SIG-M5 treated with dmso at 0.1 percent for 504 hours (cell line): ENCODE measurements around the gene TUT1.
"Not testable (repeated sequence)": the region's sequence is repeated elsewhere in the genome, so short reads cannot be mapped to it uniquely, and the experiment has no call there.

ENCODE experiments used
- DNase-seq: peaks from one replicate; lab custom pipeline; 2025; ENCODE audit not compliant: unreplicated experiment; lab: John Stamatoyannopoulos, UW

TUT1 gene

GRCh38 chr11:62559204-62559603 is 32.1 kb downstream of the TUT1 start:
- no peak for DNase-seq

- no peak for DNase-seq
Observed at GRCh38 chr11:62558669-62559068, 32.7 kb downstream of the TUT1 start.

DNA sequence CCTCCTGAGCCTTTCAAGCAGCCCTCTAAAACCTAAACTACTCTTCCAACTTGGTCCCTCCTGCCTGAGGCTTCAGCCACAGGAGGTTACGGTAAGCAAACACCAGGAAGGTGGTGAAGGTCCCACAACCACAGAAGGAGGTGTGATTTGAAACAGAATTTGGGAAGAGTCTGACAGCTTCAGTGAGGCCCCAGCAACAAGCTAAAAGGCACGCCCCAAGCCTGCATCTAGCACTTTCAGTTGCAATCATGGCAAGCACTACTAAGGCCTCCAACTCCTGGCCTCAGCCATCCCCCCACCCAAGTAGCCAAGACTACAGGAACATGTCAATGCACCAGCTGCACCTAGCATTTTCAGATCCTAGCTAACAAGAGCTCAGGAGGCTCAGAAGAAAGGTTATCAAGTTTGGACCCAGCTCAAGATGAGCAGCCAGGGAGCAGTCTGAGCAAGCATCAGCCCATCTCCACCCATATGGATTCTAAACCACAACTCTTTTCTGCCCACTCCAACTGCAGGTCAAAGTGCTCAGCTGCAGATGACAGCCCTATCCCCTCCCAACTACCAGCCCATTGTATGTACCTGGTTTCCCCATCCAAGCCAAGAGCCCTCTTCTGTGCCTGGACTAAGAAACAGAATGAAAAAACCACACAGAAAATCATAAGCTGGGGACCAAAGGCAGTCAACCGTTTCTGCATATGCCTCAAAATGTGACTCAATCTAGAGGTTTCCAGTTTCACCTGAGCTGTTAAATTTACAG is 34.3 kb downstream of the TUT1 start:
- peak; percentile 35 for DNase-seq

GRCh38 chr11:62556108-62556874 is 35.0 kb downstream of the TUT1 start:
- DNase-seq = peak; percentile 94

GRCh38 chr11:62555464-62556107 is 35.7 kb downstream of the TUT1 start:
- DNase-seq = peak; percentile 81

- DNase-seq = no peak
Observed at GRCh38 chr11:62554387-62555167, 36.7 kb downstream of the TUT1 start.

DNA sequence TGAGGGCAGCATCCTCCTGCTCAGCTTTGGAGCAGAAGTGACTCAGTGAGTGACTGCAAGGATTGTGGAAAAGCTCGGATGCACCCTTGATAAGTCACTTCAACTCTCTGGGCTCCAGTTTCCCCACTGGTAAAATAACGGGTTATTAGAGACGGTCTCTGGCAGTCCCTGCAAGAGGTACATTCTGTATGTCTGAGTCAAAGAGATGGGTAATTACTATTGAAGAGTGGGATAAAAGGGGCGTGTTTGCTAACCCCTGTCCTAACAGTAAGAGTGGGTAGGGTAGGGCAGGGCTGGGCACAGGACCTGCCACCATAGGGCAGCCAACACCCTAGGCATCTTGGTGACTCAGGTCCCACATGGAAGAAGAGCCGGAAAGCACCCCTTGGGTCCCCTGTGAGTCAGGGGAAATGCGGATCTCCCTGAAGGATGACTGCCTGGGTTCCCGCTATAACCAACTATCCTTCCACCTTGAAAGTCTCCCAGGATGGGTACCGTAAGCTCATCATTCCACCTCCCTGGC is 37.4 kb downstream of the TUT1 start:
- no peak for DNase-seq

GRCh38 chr11:62553080-62553838 is 38.1 kb downstream of the TUT1 start:
- peak; percentile 78 for DNase-seq

DNA sequence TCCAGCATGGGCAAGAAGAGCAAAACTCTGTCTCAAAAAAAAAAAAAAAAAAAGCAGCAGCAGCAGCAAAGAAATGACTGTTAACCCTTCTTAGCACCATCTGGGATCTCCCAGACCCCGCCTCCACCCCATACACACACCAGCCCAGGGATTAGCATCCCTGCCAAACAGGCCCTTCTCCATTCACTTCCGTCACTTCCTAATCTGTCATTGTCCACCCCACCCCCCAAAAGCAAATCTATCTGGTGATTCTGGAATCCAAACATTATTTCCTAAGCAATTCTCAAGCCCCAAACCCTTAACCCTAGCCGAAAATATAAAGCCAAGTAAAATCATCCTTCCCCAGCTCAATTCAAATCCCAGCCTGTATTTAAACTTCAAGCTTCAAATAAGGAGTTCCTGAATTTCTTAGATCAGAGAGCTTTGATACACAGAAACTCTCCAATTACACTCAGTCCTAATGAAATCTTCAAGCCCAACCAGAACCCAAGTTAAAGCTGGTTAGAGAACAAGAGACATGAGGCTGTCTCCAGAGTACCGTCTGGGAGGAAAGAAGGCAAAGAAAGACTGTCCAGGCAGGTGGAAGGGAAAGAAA is 38.7 kb downstream of the TUT1 start:
- no peak for DNase-seq

- DNase-seq = not testable (repeated sequence)
Observed at GRCh38 chr11:62550478-62550877, 40.8 kb downstream of the TUT1 start.

- no peak for DNase-seq
Observed at GRCh38 chr11:62548545-62549335, 42.6 kb downstream of the TUT1 start.

- DNase-seq = no peak
Observed at GRCh38 chr11:62547691-62548281, 43.5 kb downstream of the TUT1 start.

DNA sequence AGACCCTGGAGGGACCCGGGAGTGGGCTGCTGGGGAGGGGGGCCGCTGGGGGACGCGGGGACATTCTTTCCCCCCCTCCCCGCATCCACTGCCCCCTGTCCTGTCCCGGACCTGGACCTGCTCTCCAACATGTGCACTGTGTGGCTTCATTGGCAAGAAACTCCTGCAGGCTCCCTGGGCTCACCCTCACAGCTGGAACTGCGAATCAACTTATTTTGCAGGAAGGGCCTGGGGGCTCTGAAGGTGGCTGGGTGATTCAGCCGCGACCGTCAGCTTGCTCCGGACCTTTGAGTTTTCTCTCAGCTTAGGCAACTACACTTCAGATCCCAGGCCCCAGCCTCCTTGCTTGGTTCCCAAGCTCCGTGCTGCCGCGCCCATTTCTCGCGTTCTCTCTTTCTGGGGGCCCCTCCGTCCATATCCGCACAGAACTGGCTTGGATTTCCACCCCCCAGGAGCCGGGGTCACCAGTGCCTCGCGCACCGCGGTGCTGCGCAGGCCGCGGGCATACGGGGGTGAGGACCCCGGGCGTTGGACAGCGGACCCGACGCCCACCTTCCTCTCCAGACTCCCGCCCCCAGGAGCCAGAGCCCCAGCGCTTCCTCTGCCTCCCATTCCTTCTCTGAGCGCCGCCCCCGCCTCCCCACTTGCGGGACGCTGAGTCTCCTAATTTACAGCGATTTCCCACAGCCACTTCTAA is 44.2 kb downstream of the TUT1 start:
- DNase-seq = no peak

DNA sequence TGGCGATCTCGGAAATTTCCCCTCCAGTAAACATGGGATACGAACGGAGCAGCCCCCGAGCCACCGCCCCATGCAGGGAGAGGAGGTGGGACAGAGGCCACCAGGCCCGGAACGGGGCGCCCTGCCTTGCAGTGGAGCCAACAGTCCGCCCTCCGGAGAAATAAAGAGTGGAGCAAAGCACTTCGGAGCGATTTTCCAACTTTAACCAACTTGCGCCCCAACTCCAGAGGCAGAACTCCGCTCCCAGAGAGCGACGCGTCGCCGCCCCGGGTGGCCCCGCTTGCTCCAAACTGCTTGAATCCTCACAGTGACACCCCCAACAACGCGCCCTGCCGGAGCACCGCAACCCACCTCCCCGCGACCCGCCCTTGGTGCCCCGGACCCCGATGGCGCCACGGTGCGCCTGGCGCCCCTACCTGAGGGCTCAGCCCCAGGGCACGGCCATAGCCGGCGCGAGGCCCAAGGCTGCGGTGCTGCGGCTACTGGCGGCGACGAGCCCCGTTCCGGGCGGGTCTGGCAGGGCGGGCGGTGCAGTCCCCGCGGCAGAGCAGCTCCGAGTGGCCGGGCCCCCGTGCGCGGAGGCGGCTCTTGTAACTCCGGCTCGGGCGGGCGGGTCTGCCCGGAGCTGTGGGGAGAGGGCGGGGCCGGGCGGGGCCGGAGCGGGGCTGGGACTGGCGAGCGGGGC is 44.9 kb downstream of the TUT1 start, which contains the start of gene AHNAK:
Gene AHNAK, minus strand, starts transcription at position 563 of the 685 bp plus-strand sequence. CDS start 10,708 bp downstream, outside the sequence.
- DNase-seq = peak; percentile 19

DNA sequence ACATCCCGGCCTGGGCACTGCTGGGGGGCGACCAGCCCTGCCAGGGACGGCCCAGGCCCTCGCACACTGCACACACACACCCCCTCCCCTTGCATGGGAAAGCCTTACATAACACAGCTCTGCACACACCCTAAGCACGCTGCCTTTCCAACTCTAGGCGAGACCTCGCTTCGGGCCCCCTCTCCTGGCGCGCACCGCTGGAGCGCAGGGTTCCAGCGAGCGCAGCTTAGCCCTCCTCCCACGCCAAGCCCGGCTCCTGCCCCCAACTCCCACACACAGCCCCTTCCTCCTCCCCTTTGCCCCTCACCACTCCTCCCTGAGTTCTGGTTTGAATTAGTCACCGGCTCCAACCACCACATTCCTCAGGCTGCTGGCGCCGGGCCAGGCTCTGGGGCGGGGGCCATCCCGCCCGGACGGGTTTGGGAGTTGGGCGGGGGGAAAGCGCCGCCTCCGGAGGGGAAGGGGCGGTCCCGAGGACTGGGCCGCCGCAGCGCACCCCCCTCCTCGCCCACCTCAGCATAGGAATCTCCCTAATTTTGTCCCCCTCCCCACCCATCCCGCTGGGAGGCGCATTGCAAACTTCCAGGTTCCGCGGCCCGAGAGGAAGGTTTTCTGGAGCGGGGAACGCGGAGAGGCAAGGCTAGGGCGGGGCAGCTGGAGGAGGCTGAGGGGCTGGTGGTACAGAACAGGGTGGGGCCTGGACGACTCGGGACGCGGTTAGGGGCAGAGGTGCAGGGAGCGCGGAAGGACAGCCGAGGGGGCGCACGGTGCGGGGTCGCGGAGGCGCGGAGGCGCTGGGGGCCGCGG is 45.7 kb downstream of the TUT1 start:
- peak; percentile 72 for DNase-seq
